ENCODE measurements around the gene ATG4B.

ATG4B gene

DNA sequence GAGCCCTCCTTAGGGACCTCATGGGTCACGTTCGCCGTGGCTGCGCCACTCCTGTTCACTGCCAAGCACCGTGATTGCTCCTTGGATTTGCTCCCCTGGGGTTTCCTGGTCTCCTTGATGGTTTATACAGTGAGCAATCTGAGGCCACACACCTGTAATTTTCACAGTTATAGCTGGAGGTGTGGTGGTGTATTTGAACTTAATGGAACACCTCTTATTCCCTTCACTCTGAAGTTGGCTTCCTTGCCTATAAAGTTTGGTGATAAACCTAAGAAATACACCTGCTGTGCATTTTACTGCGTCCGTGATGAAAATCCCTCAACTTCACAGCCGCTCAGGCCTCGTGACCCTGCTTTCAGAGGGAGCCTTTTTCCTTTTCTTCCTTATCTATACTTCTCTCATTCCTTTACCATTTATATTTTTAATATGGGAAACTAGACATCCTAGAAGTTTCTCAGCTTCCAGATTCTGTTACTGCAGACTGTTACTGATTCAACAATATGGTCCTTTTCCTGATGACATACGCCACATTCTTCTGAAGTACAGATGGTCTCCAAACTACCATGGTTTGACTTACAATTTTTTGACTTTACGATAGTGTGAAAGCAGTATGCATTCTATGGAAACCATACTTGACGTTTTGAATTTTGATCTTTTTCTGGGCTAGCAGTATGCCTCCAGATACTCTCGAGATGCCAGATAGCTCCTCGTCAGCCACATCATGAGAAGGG is 8.6 kb downstream of the ATG4B start:
- Histone ChIP-seq H3K9me3 (ENCODE audit: insufficient read depth, low read length) (no peaks in the 10 kb centered on the region), H3K9ac (ENCODE audit: low read length) (no peak overlapping the region), H3K36me3 (ENCODE audit: low read length) (no peaks in the 10 kb centered on the region), H3F3A (ENCODE audit: insufficient read depth) (peaks cover 3% of the 10 kb centered on the region; the same call in 1 of the 2 replicates), H3K79me2 (ENCODE audit: insufficient read depth, low read length) (peaks cover 95% of the 10 kb centered on the region), H3K27me3 (ENCODE audit: low read length) (no peaks in the 10 kb centered on the region), H4K20me1 (ENCODE audit: low read depth, low read length) (no peaks in the 10 kb centered on the region; the same call in 1 of the 2 replicates), H3K9me2 (replicated peaks; ENCODE audit: insufficient read depth, low read length) (no peaks in the 10 kb centered on the region), H3K4me2 (ENCODE audit: low read depth, low read length, poor library complexity, severe bottlenecking) (no peak overlapping the region), H2AFZ (ENCODE audit: low read depth, low read length, severe bottlenecking) (no peak overlapping the region), H3K27ac (ENCODE audit: low read depth, low read length) (no peak overlapping the region), H3K4me3 (ENCODE audit: insufficient read depth, low read length, poor library complexity, severe bottlenecking) (no peak overlapping the region)
- TF ChIP-seq, protein P1, sequence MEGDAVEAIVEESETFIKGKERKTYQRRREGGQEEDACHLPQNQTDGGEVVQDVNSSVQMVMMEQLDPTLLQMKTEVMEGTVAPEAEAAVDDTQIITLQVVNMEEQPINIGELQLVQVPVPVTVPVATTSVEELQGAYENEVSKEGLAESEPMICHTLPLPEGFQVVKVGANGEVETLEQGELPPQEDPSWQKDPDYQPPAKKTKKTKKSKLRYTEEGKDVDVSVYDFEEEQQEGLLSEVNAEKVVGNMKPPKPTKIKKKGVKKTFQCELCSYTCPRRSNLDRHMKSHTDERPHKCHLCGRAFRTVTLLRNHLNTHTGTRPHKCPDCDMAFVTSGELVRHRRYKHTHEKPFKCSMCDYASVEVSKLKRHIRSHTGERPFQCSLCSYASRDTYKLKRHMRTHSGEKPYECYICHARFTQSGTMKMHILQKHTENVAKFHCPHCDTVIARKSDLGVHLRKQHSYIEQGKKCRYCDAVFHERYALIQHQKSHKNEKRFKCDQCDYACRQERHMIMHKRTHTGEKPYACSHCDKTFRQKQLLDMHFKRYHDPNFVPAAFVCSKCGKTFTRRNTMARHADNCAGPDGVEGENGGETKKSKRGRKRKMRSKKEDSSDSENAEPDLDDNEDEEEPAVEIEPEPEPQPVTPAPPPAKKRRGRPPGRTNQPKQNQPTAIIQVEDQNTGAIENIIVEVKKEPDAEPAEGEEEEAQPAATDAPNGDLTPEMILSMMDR (IDR thresholded peaks at IDR 0.05; ENCODE audit: insufficient read depth, low read length, poor library complexity, severe bottlenecking), result no peak
- no peak for TF ChIP-seq EZH2phosphoT487 (conservative IDR thresholded peaks at IDR 0.05; ENCODE audit: low read length)

DNA sequence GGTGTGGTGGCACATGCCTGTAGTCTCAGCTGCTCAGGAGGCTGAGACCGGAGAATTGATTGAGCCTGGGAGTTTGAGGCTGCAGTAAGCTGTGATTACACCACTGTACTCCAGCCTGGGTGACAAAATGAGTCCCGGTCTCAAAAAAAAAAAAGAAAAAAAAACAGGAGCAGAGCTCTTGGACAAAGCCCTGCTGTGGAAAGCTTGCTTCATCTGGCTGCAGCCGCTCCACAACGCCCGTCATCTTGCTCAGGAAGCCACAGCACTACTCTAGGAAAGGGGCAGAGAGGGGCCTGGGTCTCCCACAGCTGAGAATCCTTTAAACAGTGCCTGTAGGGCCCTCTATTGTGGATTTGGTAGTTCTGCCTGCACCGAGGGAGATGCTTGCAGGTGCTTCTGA is 11.0 kb downstream of the ATG4B start:
- no peak overlapping the region for H3K27ac ChIP-seq (ENCODE audit: low read depth, low read length)
- H3K9me3 ChIP-seq (ENCODE audit: insufficient read depth, low read length), result no peaks in the 10 kb centered on the region
- H2AFZ ChIP-seq (ENCODE audit: low read depth, low read length, severe bottlenecking), result no peak overlapping the region
- no peaks in the 10 kb centered on the region for H3K36me3 ChIP-seq (ENCODE audit: low read length)
- H3K79me2 ChIP-seq (ENCODE audit: insufficient read depth, low read length), result peaks cover 80% of the 10 kb centered on the region
- no peaks in the 10 kb centered on the region; the same call in 1 of the 2 replicates for H4K20me1 ChIP-seq (ENCODE audit: low read depth, low read length)
- H3K9ac ChIP-seq (ENCODE audit: low read length), result no peak overlapping the region
- H3K9me2 ChIP-seq (replicated peaks; ENCODE audit: insufficient read depth, low read length), result no peaks in the 10 kb centered on the region
- no peak overlapping the region for H3K4me2 ChIP-seq (ENCODE audit: low read depth, low read length, poor library complexity, severe bottlenecking)
- H3K27me3 ChIP-seq (ENCODE audit: low read length), result no peaks in the 10 kb centered on the region
- no peak overlapping the region for H3K4me3 ChIP-seq (ENCODE audit: insufficient read depth, low read length, poor library complexity, severe bottlenecking)
- TF ChIP-seq, protein P1 (IDR thresholded peaks at IDR 0.05; ENCODE audit: insufficient read depth, low read length, poor library complexity, severe bottlenecking), result no peak
- TF ChIP-seq EZH2phosphoT487 (conservative IDR thresholded peaks at IDR 0.05; ENCODE audit: low read length), result no peak
- no peaks in the 10 kb centered on the region for H3F3A ChIP-seq (ENCODE audit: insufficient read depth)

DNA sequence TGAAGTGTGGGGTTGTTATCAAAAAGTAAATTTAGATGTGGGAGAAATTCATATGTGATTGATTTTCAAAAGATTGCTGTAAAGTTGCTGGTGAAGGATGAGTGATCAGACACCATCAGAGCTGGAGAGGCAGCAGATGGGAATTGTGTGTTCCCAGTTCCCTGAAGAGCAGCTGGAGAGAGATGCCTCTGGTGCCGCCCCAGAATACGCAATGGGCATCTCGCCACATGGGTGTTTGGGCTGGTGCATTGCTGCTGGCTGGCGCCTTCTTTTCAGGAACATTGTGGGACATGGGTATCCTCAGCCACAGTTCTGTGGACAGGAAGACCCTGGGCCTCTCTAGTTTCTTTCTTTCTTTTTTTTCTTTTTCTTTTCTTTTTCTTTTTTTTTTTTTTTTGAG is 11.9 kb downstream of the ATG4B start:
- Histone ChIP-seq H3K9ac (ENCODE audit: low read length) (no peak overlapping the region), H3F3A (ENCODE audit: insufficient read depth) (no peaks in the 10 kb centered on the region), H3K4me2 (ENCODE audit: low read depth, low read length, poor library complexity, severe bottlenecking) (no peak overlapping the region), H3K9me3 (ENCODE audit: insufficient read depth, low read length) (no peaks in the 10 kb centered on the region), H2AFZ (ENCODE audit: low read depth, low read length, severe bottlenecking) (no peak overlapping the region), H3K27me3 (ENCODE audit: low read length) (no peaks in the 10 kb centered on the region), H3K9me2 (replicated peaks; ENCODE audit: insufficient read depth, low read length) (no peaks in the 10 kb centered on the region), H3K36me3 (ENCODE audit: low read length) (0 out of 2 replicates have a peak, but pooled peaks cover 3% of the 10 kb centered on the region), H3K4me3 (ENCODE audit: insufficient read depth, low read length, poor library complexity, severe bottlenecking) (no peak overlapping the region), H3K27ac (ENCODE audit: low read depth, low read length) (no peak overlapping the region), H4K20me1 (ENCODE audit: low read depth, low read length) (no peaks in the 10 kb centered on the region; the same call in 1 of the 2 replicates), H3K79me2 (ENCODE audit: insufficient read depth, low read length) (peaks cover 71% of the 10 kb centered on the region)
- TF ChIP-seq, protein P1 (IDR thresholded peaks at IDR 0.05; ENCODE audit: insufficient read depth, low read length, poor library complexity, severe bottlenecking), result no peak
- TF ChIP-seq EZH2phosphoT487 (conservative IDR thresholded peaks at IDR 0.05; ENCODE audit: low read length), result no peak
